Iris pigment epithelial cell (primary cell): ENCODE measurements around the gene PPEF2.

Experiments
- DNase-seq: peaks from one replicate; pipeline ENCODE4 v3.0.0-alpha.2; 2011; ENCODE audit warnings: low read depth

PPEF2 gene

DNA sequence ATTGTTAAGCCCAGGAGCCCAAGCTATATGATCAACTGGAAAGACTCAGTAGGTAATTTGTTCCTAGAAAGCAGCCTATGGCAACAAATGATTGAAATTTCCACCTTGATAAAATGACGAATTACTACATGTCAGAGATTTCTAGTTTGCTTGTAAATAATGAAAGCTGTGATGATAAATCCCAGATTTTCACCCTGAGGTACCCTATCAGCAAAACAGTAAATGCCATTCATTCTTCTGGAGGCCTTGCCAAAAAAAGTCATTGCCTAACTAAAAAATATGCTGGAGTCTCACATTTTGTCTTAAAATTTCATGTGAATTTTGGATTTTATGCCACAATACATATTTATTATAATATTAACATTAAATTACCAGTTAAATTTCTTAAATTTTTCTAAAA, 71.3 kb downstream of the PPEF2 start:
- DNase-seq: peak; percentile 10

DNA sequence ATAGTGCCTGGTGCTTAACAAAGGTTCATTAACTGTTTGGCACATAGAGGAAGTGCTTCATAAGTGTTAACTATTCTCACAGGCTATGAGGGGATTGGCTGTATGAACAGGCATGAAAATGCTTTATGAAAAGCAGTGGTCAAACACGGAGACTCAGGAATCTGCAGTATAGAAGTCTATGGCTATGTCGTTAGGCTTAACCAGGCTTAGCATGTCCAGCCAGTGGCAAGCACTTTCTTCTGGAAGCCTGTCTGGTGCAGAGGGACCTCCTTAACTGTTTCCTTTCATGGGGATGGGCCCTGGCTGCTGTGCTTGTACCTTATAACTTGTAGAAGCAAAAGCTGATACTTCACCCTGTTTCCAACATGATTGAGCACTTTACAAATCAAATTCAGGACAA, 78.4 kb downstream of the PPEF2 start:
- peak; percentile 14 for DNase-seq

DNA sequence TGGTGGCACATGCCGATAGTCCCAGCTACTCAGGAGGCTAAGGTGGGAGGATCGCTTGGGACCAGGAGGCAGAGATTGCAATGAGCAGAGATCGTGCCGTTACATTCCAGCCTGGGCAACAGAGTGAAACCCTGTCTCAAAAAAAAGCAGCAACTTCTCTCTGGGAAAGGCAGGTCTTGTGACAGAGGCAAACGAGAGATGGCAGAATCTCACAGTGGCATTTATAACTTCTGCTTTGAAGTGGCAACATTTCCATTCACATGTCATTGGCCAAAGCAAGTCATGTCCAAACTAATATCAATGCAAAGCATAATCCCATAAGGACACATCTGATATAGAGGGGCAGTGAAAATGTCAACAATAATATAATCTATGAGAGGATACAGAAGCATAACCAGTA, 79.8 kb downstream of the PPEF2 start:
- no peak for DNase-seq

DNA sequence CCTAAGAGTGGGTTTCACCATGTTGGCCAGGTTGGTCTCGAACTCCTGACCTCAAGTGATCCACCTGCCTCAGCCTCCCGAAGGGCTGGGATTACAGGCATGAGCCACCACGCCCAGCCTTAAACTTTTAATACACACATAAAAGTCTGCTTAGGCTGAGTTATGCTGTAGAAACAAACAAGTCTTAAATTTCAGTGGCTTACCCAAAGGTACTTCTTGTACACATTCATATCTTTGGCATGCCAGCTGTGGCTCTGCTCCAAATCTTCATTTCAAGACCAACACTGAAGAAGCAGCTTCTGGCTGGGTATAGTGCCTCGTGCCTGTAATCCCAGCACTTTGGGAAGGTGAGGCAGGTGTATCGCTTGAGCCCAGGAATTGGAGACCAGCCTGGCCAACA, 80.3 kb downstream of the PPEF2 start:
- peak; percentile 64 for DNase-seq

DNA sequence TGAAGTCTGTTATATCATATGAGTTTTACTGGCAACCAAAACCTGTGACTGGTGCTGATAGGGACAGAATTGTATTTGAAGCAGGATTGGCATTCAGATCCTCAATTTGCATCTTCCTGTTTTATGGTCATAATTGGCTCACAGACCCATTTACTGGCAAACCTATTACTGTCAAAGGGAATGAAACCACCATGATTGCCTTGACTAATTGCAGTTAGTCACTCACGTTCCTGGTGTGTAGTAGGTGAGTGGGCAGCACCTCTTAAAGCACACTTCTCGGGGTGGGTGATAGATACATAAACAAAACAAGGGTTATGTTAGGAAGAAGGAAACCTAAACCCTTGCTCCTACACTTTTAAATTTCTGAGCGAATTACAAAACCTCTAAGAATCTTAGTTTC, 81.0 kb downstream of the PPEF2 start:
- no peak for DNase-seq

DNA sequence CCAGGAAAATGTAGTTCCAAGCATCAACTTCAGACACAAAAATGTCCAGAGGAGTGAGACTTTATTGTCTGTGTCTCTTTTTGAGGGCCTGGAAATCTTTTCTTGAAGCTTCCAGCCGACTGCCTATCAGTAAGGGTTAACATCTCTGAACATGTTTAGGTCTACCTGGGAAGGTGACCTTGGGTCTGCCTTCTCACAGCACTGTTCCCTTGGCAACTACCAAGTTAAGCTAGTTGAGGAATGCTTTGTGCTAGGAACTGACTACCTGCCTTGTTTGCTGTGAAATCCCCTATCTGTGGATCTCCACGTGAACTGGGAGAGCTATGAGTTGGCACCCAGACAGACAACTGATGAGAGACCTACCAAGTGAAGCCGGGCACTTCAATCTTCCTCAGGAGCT, 81.6 kb downstream of the PPEF2 start:
- no peak for DNase-seq

DNA sequence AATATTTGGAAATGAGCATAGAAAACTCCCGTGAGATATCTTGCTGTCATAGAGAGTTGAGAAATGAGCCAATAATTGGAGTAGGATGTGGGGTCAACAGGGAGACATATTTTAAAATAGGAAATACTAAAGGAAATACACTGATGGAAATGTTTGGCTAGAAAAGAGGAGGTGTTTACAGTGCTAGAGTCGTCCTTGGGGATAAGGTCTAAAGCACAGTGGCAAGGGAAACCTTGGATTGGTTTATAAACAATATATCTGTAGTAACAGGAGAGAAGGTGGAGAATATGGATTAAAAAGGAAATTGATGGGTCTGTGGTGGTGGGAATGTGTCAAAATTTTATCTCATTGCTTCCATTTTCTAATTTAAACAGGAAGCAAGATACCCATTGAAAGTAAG, 82.1 kb downstream of the PPEF2 start:
- no peak for DNase-seq

DNA sequence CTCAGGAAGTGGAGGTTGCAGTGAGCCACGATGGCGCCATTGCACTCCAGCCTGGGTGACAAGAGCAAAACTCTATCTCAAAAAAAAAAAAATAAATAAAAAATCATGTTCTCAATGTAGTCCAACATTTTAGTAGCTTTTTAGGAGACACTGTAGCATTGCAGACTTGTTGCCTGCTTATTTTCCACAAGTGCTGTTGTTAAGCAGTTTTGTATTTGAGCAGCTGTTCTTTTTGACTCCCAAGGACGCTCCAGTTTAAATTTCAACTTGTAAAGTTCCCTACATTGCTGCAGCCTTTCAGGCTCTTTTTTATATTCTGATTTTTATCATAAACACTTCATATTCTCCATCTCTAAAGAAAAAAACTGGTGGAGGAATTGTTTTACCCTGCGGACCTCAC, 83.1 kb downstream of the PPEF2 start:
- no peak for DNase-seq

DNA sequence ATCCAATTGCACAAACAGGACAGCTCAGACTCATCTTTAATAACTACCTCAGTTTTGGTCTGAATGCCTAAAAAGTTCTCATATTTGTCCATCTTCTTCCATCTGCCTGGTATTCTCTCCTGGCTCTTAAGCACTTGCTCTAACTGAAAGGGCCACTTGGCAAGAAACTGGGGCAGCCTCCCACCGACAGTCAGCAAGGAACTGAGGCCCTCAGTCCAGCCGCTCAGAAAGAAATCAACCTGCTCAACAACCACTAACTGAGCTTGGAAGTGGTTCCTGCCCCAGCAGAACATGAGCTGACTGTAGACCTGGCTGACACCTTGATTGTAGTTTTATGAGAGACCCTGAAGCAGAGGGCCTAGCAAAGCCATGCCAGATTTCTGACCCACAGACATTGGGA, 84.4 kb downstream of the PPEF2 start:
- DNase-seq: no peak
